ENCODE data around the gene IGSF9.

Gene IGSF9

GRCh38 chr1:159946242-159947187, 1.1 kb upstream of the IGSF9 start:
- no peak for DNase-seq (ENCODE audit: low read depth)

GRCh38 chr1:159944623-159945455, 574 bp downstream of the IGSF9 start:
- no peak for DNase-seq (ENCODE audit: low read depth)

- DNase-seq (ENCODE audit: low read depth), result no peak
These were observed 1.3 kb downstream of the IGSF9 start for GRCh38 chr1:159943908-159944622.

- no peak for DNase-seq (ENCODE audit: low read depth)
These were observed 2.2 kb downstream of the IGSF9 start for GRCh38 chr1:159943278-159943640.

GRCh38 chr1:159942632-159943277, 2.7 kb downstream of the IGSF9 start:
- DNase-seq (ENCODE audit: low read depth), result no peak

- DNase-seq (ENCODE audit: low read depth), result no peak
These were observed 3.5 kb downstream of the IGSF9 start for GRCh38 chr1:159941591-159942560.

- DNase-seq (ENCODE audit: low read depth), result no peak
These were observed 4.3 kb downstream of the IGSF9 start for GRCh38 chr1:159941141-159941540.

GRCh38 chr1:159940006-159940620, 5.3 kb downstream of the IGSF9 start:
- no peak for DNase-seq (ENCODE audit: low read depth)

GRCh38 chr1:159939678-159940002, 5.8 kb downstream of the IGSF9 start:
- DNase-seq (ENCODE audit: low read depth), result no peak

GRCh38 chr1:159938905-159939677, 6.3 kb downstream of the IGSF9 start:
- no peak for DNase-seq (ENCODE audit: low read depth)

GRCh38 chr1:159938211-159938852, 7.1 kb downstream of the IGSF9 start:
- no peak for DNase-seq (ENCODE audit: low read depth)

- no peak for DNase-seq (ENCODE audit: low read depth)
These were observed 8.2 kb downstream of the IGSF9 start for GRCh38 chr1:159937054-159937750.

- DNase-seq (ENCODE audit: low read depth), result peak; percentile 76
These were observed 9.0 kb downstream of the IGSF9 start for GRCh38 chr1:159936273-159936904.

- DNase-seq (ENCODE audit: low read depth), result no peak
These were observed 9.6 kb downstream of the IGSF9 start for GRCh38 chr1:159935719-159936272.

GRCh38 chr1:159935305-159935704, 10.1 kb downstream of the IGSF9 start:
- DNase-seq (ENCODE audit: low read depth), result no peak

GRCh38 chr1:159934136-159935039, 11.0 kb downstream of the IGSF9 start:
- no peak for DNase-seq (ENCODE audit: low read depth)

GRCh38 chr1:159933347-159933746, 12.1 kb downstream of the IGSF9 start:
- no peak for DNase-seq (ENCODE audit: low read depth)

Data from stimulated activated CD8-positive, alpha-beta memory T cell treated with anti-CD3 and anti-CD28 coated beads, Interleukin-7, amount 100 ng/mL, for 24 hours (primary cell).